ENCODE measurements around the gene OGFOD2.

GRCh38 chr12:122983789-122984515, 8.9 kb downstream of the OGFOD2 start:
- no peak for TF ChIP-seq CTCF (IDR thresholded peaks at IDR 0.05)
- TF ChIP-seq EZH2 (IDR thresholded peaks at IDR 0.05; ENCODE audit: borderline replicate concordance, insufficient read depth, low read depth, low read length, poor library complexity, severe bottlenecking) = no peak
